ENCODE data around the gene TAF11L13.
"Not testable (repeated sequence)": the region's sequence is repeated elsewhere in the genome, so short reads cannot be mapped to it uniquely, and the experiment has no call there.

Gene TAF11L13

DNA sequence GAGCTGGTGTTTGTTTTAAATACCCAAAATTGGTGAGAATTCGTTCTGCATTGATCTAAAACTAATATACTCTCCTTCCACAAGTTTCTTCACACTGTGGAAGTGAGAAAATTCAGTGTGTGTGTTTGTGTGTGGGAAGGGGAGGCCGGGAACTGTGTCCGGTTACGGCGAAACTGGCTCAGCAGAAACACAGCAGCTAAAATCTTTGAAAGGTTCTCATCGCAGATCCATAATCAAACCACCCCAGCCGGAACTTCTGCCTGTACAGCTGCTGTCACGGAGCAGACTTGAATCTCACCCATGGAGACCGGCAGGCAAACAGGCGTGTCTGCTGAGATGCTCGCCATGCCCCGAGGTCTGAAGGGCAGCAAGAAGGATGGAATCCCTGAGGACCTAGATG is at the start of gene TAF11L13:
Gene TAF11L13 (plus strand): TSS at position 301 of the 400 bp plus-strand sequence.
- H3F3A ChIP-seq (ENCODE audit: low read depth); H3K4me1 ChIP-seq (ENCODE audit: insufficient read depth, low read length, poor library complexity, severe bottlenecking); H3K4me3 ChIP-seq (ENCODE audit: low read length, poor library complexity, severe bottlenecking); H4K20me1 ChIP-seq (ENCODE audit: insufficient read depth, low read length, poor library complexity, severe bottlenecking); H2AFZ ChIP-seq (ENCODE audit: low read length); H3K9me3 ChIP-seq (ENCODE audit: insufficient read depth, low read depth, low read length); H3K4me2 ChIP-seq (ENCODE audit: low read depth, low read length, poor library complexity, severe bottlenecking); H3K27me3 ChIP-seq (ENCODE audit: insufficient read depth, low read length, poor library complexity, severe bottlenecking); H3K9me2 ChIP-seq (replicated peaks; ENCODE audit: low read depth, low read length); H3K9ac ChIP-seq (ENCODE audit: low read depth, low read length, poor library complexity, severe bottlenecking); H3K36me3 ChIP-seq (ENCODE audit: insufficient read depth, low read length); H3K79me2 ChIP-seq (ENCODE audit: insufficient read depth, low read length): not testable (repeated sequence)

DNA sequence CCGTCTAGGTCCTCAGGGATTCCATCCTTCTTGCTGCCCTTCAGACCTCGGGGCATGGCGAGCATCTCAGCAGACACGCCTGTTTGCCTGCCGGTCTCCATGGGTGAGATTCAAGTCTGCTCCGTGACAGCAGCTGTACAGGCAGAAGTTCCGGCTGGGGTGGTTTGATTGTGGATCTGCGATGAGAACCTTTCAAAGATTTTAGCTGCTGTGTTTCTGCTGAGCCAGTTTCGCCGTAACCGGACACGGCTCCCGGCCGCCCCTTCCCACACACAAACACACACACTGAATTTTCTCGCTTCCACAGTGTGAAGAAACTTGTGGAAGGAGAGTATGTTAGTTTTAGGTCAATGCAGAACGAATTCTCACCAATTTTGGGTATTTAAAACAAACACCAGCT is 46.2 kb upstream of the TAF11L13 start, which contains the start of gene TAF11L7:
Gene TAF11L7 (minus strand): TSS at position 101 of the 400 bp plus-strand sequence.
- not testable (repeated sequence) for H3K4me2 ChIP-seq (ENCODE audit: low read depth, low read length, poor library complexity, severe bottlenecking); H3K9ac ChIP-seq (ENCODE audit: low read depth, low read length, poor library complexity, severe bottlenecking); H3K79me2 ChIP-seq (ENCODE audit: insufficient read depth, low read length); H3F3A ChIP-seq (ENCODE audit: low read depth); H3K9me3 ChIP-seq (ENCODE audit: insufficient read depth, low read depth, low read length); H2AFZ ChIP-seq (ENCODE audit: low read length); H4K20me1 ChIP-seq (ENCODE audit: insufficient read depth, low read length, poor library complexity, severe bottlenecking); H3K36me3 ChIP-seq (ENCODE audit: insufficient read depth, low read length); H3K27me3 ChIP-seq (ENCODE audit: insufficient read depth, low read length, poor library complexity, severe bottlenecking); H3K4me1 ChIP-seq (ENCODE audit: insufficient read depth, low read length, poor library complexity, severe bottlenecking); H3K9me2 ChIP-seq (replicated peaks; ENCODE audit: low read depth, low read length); H3K4me3 ChIP-seq (ENCODE audit: low read length, poor library complexity, severe bottlenecking)

DNA sequence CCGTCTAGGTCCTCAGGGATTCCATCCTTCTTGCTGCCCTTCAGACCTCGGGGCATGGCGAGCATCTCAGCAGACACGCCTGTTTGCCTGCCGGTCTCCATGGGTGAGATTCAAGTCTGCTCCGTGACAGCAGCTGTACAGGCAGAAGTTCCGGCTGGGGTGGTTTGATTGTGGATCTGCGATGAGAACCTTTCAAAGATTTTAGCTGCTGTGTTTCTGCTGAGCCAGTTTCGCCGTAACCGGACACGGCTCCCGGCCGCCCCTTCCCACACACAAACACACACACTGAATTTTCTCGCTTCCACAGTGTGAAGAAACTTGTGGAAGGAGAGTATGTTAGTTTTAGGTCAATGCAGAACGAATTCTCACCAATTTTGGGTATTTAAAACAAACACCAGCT is 41.0 kb upstream of the TAF11L13 start, which contains the start of gene TAF11L8:
Gene TAF11L8 (minus strand): TSS at position 101 of the 400 bp plus-strand sequence.
- H4K20me1 ChIP-seq (ENCODE audit: insufficient read depth, low read length, poor library complexity, severe bottlenecking); H3K9me3 ChIP-seq (ENCODE audit: insufficient read depth, low read depth, low read length); H3K27me3 ChIP-seq (ENCODE audit: insufficient read depth, low read length, poor library complexity, severe bottlenecking); H3K4me2 ChIP-seq (ENCODE audit: low read depth, low read length, poor library complexity, severe bottlenecking); H3K79me2 ChIP-seq (ENCODE audit: insufficient read depth, low read length); H3K4me1 ChIP-seq (ENCODE audit: insufficient read depth, low read length, poor library complexity, severe bottlenecking); H2AFZ ChIP-seq (ENCODE audit: low read length); H3K36me3 ChIP-seq (ENCODE audit: insufficient read depth, low read length); H3K9ac ChIP-seq (ENCODE audit: low read depth, low read length, poor library complexity, severe bottlenecking); H3K9me2 ChIP-seq (replicated peaks; ENCODE audit: low read depth, low read length); H3F3A ChIP-seq (ENCODE audit: low read depth); H3K4me3 ChIP-seq (ENCODE audit: low read length, poor library complexity, severe bottlenecking): not testable (repeated sequence)

DNA sequence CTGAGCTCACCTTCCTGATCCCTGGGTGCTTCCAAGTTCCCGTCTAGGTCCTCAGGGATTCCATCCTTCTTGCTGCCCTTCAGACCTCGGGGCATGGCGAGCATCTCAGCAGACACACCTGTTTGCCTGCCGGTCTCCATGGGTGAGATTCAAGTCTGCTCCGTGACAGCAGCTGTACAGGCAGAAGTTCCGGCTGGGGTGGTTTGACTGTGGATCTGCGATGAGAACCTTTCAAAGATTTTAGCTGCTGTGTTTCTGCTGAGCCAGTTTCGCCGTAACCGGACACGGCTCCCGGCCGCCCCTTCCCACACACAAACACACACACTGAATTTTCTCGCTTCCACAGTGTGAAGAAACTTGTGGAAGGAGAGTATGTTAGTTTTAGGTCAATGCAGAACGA is 37.6 kb upstream of the TAF11L13 start, which contains the start of gene TAF11L9:
Gene TAF11L9 (minus strand): TSS at position 140 of the 400 bp plus-strand sequence.
- H3K79me2 ChIP-seq (ENCODE audit: insufficient read depth, low read length); H3K36me3 ChIP-seq (ENCODE audit: insufficient read depth, low read length); H2AFZ ChIP-seq (ENCODE audit: low read length); H3K27me3 ChIP-seq (ENCODE audit: insufficient read depth, low read length, poor library complexity, severe bottlenecking); H3K9me2 ChIP-seq (replicated peaks; ENCODE audit: low read depth, low read length); H3K9ac ChIP-seq (ENCODE audit: low read depth, low read length, poor library complexity, severe bottlenecking); H3K4me2 ChIP-seq (ENCODE audit: low read depth, low read length, poor library complexity, severe bottlenecking); H3K9me3 ChIP-seq (ENCODE audit: insufficient read depth, low read depth, low read length); H3F3A ChIP-seq (ENCODE audit: low read depth); H3K4me1 ChIP-seq (ENCODE audit: insufficient read depth, low read length, poor library complexity, severe bottlenecking); H3K4me3 ChIP-seq (ENCODE audit: low read length, poor library complexity, severe bottlenecking); H4K20me1 ChIP-seq (ENCODE audit: insufficient read depth, low read length, poor library complexity, severe bottlenecking): not testable (repeated sequence)

DNA sequence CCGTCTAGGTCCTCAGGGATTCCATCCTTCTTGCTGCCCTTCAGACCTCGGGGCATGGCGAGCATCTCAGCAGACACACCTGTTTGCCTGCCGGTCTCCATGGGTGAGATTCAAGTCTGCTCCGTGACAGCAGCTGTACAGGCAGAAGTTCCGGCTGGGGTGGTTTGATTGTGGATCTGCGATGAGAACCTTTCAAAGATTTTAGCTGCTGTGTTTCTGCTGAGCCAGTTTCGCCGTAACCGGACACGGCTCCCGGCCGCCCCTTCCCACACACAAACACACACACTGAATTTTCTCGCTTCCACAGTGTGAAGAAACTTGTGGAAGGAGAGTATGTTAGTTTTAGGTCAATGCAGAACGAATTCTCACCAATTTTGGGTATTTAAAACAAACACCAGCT is 34.2 kb upstream of the TAF11L13 start, which contains the start of gene TAF11L10:
Gene TAF11L10 (minus strand): TSS at position 101 of the 400 bp plus-strand sequence.
- not testable (repeated sequence) for H3K79me2 ChIP-seq (ENCODE audit: insufficient read depth, low read length); H4K20me1 ChIP-seq (ENCODE audit: insufficient read depth, low read length, poor library complexity, severe bottlenecking); H3K4me3 ChIP-seq (ENCODE audit: low read length, poor library complexity, severe bottlenecking); H2AFZ ChIP-seq (ENCODE audit: low read length); H3K27me3 ChIP-seq (ENCODE audit: insufficient read depth, low read length, poor library complexity, severe bottlenecking); H3F3A ChIP-seq (ENCODE audit: low read depth); H3K4me1 ChIP-seq (ENCODE audit: insufficient read depth, low read length, poor library complexity, severe bottlenecking); H3K9me2 ChIP-seq (replicated peaks; ENCODE audit: low read depth, low read length); H3K36me3 ChIP-seq (ENCODE audit: insufficient read depth, low read length); H3K9ac ChIP-seq (ENCODE audit: low read depth, low read length, poor library complexity, severe bottlenecking); H3K9me3 ChIP-seq (ENCODE audit: insufficient read depth, low read depth, low read length); H3K4me2 ChIP-seq (ENCODE audit: low read depth, low read length, poor library complexity, severe bottlenecking)

DNA sequence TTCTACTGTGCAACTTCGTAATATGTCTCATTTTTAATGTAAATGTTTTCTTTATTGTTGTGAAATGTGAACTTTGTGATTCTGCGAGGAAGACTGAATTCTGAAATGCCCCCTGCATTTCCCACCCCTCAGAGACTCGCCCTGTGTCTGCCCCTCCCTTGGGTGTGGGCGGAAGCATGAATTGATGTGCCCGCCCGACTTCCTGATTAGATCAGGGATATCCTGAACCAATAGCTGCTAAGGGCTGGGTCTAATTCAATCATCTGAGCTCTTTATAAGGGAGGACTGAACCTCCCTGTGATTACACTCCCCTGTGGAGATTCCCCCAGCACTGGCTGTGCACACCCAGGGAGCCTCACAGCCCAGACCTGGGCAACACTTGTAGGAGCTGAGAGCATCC is 28.0 kb upstream of the TAF11L13 start, which contains the start of gene TAF11L11:
Gene TAF11L11 (plus strand): TSS at position 304 of the 400 bp plus-strand sequence.
- not testable (repeated sequence) for H2AFZ ChIP-seq (ENCODE audit: low read length); H3K9me3 ChIP-seq (ENCODE audit: insufficient read depth, low read depth, low read length); H4K20me1 ChIP-seq (ENCODE audit: insufficient read depth, low read length, poor library complexity, severe bottlenecking); H3F3A ChIP-seq (ENCODE audit: low read depth); H3K4me1 ChIP-seq (ENCODE audit: insufficient read depth, low read length, poor library complexity, severe bottlenecking); H3K9me2 ChIP-seq (replicated peaks; ENCODE audit: low read depth, low read length); H3K79me2 ChIP-seq (ENCODE audit: insufficient read depth, low read length); H3K9ac ChIP-seq (ENCODE audit: low read depth, low read length, poor library complexity, severe bottlenecking); H3K4me2 ChIP-seq (ENCODE audit: low read depth, low read length, poor library complexity, severe bottlenecking); H3K36me3 ChIP-seq (ENCODE audit: insufficient read depth, low read length); H3K4me3 ChIP-seq (ENCODE audit: low read length, poor library complexity, severe bottlenecking); H3K27me3 ChIP-seq (ENCODE audit: insufficient read depth, low read length, poor library complexity, severe bottlenecking)
